Astrocyte (in vitro differentiated cells and primary cell): ENCODE data around the gene DGCR2.
"Not testable (repeated sequence)": the region's sequence is repeated elsewhere in the genome, so short reads cannot be mapped to it uniquely, and the experiment has no call there.

Experiments used
- CTCF ChIP-seq: IDR thresholded peaks from 2 replicates; pipeline ENCODE4 v1.5.1; 2011; ENCODE audit warnings: low read depth, mild to moderate bottlenecking, inconsistent platforms, low read length, moderate library complexity; ENCODE audit not compliant: insufficient read depth
- EZH2 ChIP-seq: IDR thresholded peaks from 2 replicates; pipeline ENCODE4 v1.6.1; 2012; ENCODE audit warnings: mild to moderate bottlenecking, low read length, inconsistent platforms; ENCODE audit not compliant: insufficient read depth

- TF ChIP-seq CTCF, EZH2: not testable (repeated sequence)
Observed at GRCh38 chr22:19033568-19033905, 88.7 kb downstream of the DGCR2 start.
